SK-N-SH treated with all-trans-retinoic acid at 6 μM for 48 hours (cell line): ENCODE results near the gene CUL2.

Experiments
- CREB5 ChIP-seq: fragments of 250-450 bp; sonication (Bioruptor Pico); IDR thresholded peaks from 2 replicates; pipeline ENCODE4 v1.5.1; 2020; ENCODE audit warnings: low read depth, mild to moderate bottlenecking, moderate library complexity
- CSDC2 ChIP-seq: fragments of 250-450 bp; sonication (Bioruptor Pico); IDR thresholded peaks from 2 replicates; pipeline ENCODE4 v1.5.0; 2020; ENCODE audit warnings: mild to moderate bottlenecking, moderate library complexity
- OSR1 ChIP-seq: fragments of 250-450 bp; sonication (Bioruptor Pico); IDR thresholded peaks from 2 replicates; pipeline ENCODE4 v1.8.0; 2022; ENCODE audit warnings: moderate library complexity, mild to moderate bottlenecking, inconsistent platforms
- PATZ1 ChIP-seq: fragments of 250-450 bp; sonication (Bioruptor Pico); IDR thresholded peaks from 2 replicates; pipeline ENCODE4 v1.8.0; 2020; ENCODE audit warnings: mild to moderate bottlenecking, moderate library complexity, borderline replicate concordance
- TCF4 ChIP-seq: fragments of 250-450 bp; sonication (Bioruptor Pico); IDR thresholded peaks from 2 replicates; pipeline ENCODE4 v1.8.0; 2021; ENCODE audit warnings: mild to moderate bottlenecking, moderate library complexity, borderline replicate concordance
- ZFP3 ChIP-seq: fragments of 250-450 bp; sonication (Bioruptor Pico); IDR thresholded peaks from 2 replicates; pipeline ENCODE4 v1.5.0; 2020; ENCODE audit warnings: mild to moderate bottlenecking, moderate library complexity
- ZNF565 ChIP-seq: fragments of 450-650 bp; formaldehyde crosslinking; conservative IDR thresholded peaks from 2 replicates; pipeline ENCODE4 v1.5.0; 2020; ENCODE audit warnings: low read depth, mild to moderate bottlenecking, moderate library complexity
- ZNF8 ChIP-seq: fragments of 450-650 bp; formaldehyde crosslinking; IDR thresholded peaks from 2 replicates; pipeline ENCODE4 v1.5.0; 2020; ENCODE audit warnings: mild to moderate bottlenecking, moderate library complexity

- no peak for TF ChIP-seq CREB5 (CRISPR knock-in tag)
- TF ChIP-seq CSDC2 (CRISPR knock-in tag), result no peak
- TF ChIP-seq ZFP3 (CRISPR knock-in tag), result no peak
- TF ChIP-seq PATZ1 (CRISPR knock-in tag), result no peak
- TF ChIP-seq ZNF565, result no peak
- TF ChIP-seq TCF4 (CRISPR knock-in tag), result no peak
- no peak for TF ChIP-seq OSR1 (CRISPR knock-in tag)
- TF ChIP-seq ZNF8 (CRISPR knock-in tag), result no peak
Observed at GRCh38 chr10:35006836-35007235, 83.3 kb downstream of the CUL2 start.
